HepG2 (cell line): Measurements from ENCODE around the gene LLGL2. TPM values are rescaled to one million over a fixed set of nuclear protein-coding genes. Genes with fewer than 3 reads are reported as not detected.

Experiments
- ATF7-NPFF ChIP-seq: sonication (generic); formaldehyde crosslinking; IDR thresholded peaks from 2 replicates; pipeline ENCODE4 v1.8.1; 2023; ENCODE audit warnings: mild to moderate bottlenecking, low read depth, missing genetic modification reagents, moderate library complexity
- ETV5 ChIP-seq: IDR thresholded peaks from 2 replicates; pipeline ENCODE4 v1.6.1; 2018; ENCODE audit warnings: missing biosample characterization, missing genetic modification reagents, inconsistent platforms, borderline replicate concordance
- FOXA1 ChIP-seq, 2 experiments: fragments of 450-650 bp in 1 of 2; sonication (generic) in 1 of 2; formaldehyde crosslinking in 1 of 2; IDR thresholded peaks; 2 replicates each; pipeline versions ENCODE4 v1.4.0 to v1.6.1; 2016 to 2020; ENCODE audit warnings: missing genetic modification reagents in 1 of 2
- GATA4 ChIP-seq: sonication (generic); IDR thresholded peaks from 2 replicates; pipeline ENCODE4 v1.6.1; 2016; ENCODE audit warnings: antibody characterized with exemption, low read depth, borderline replicate concordance
- HDAC2 ChIP-seq: sonication (generic); formaldehyde crosslinking; IDR thresholded peaks from 2 replicates; pipeline ENCODE4 v1.4.0; 2020; ENCODE audit warnings: missing genetic modification reagents
- IRX3 ChIP-seq: sonication (generic); formaldehyde crosslinking; IDR thresholded peaks from 2 replicates; pipeline ENCODE4 v1.8.1; 2023; ENCODE audit warnings: mild to moderate bottlenecking, low read depth, missing genetic modification reagents, borderline replicate concordance
- JARID2 ChIP-seq: sonication (generic); formaldehyde crosslinking; IDR thresholded peaks from 2 replicates; pipeline ENCODE4 v1.8.1; 2023; ENCODE audit warnings: missing genetic modification reagents, inconsistent platforms; ENCODE audit not compliant: insufficient replicate concordance
- NR2C2 ChIP-seq: sonication (generic); formaldehyde crosslinking; IDR thresholded peaks from 2 replicates; pipeline ENCODE4 v1.4.0; 2020; ENCODE audit warnings: missing genetic modification reagents, mild to moderate bottlenecking, moderate library complexity, borderline replicate concordance
- TCF12 ChIP-seq, 2 experiments: fragments of 450-650 bp in 1 of 2; sonication (generic) in 1 of 2; formaldehyde crosslinking in 1 of 2; IDR thresholded peaks; 2 replicates each; pipeline versions ENCODE4 v1.6.1 to v1.8.0; 2017 to 2022; ENCODE audit warnings: antibody characterized with exemption in 1 of 2, mild to moderate bottlenecking in 1 of 2, missing genetic modification reagents in 1 of 2, moderate library complexity in 1 of 2
- ZNF317 ChIP-seq: sonication (generic); formaldehyde crosslinking; IDR thresholded peaks from 2 replicates; pipeline ENCODE4 v1.5.0; 2020; ENCODE audit warnings: mild to moderate bottlenecking, missing genetic modification reagents
- ZNF431 ChIP-seq: sonication (generic); formaldehyde crosslinking; IDR thresholded peaks from 2 replicates; pipeline ENCODE4 v1.9.0; 2022; ENCODE audit warnings: missing genetic modification reagents, low read depth, mild to moderate bottlenecking, borderline replicate concordance
- ZNF552 ChIP-seq: sonication (generic); formaldehyde crosslinking; IDR thresholded peaks from 2 replicates; pipeline ENCODE4 v1.9.0; 2022; ENCODE audit warnings: missing genetic modification reagents, mild to moderate bottlenecking, borderline replicate concordance
- ZNF570 ChIP-seq: sonication (generic); formaldehyde crosslinking; IDR thresholded peaks from 2 replicates; pipeline ENCODE4 v1.4.0; 2020; ENCODE audit warnings: mild to moderate bottlenecking, missing genetic modification reagents, borderline replicate concordance
- ZNF713 ChIP-seq: sonication (generic); formaldehyde crosslinking; IDR thresholded peaks from 2 replicates; pipeline ENCODE4 v1.4.0; 2020; ENCODE audit warnings: mild to moderate bottlenecking, missing genetic modification reagents
- polyA plus RNA-seq, 8 experiments: library from polyadenylated mRNA; depleted of rRNA in 3 of 8; stranded (reverse) in 7 of 8; unstranded in 1 of 8; fragments of >200 nt; fragmentation: Illumina TruSeq in 4 of 8; extraction: Trizol in 4 of 8; gene quantifications; 2 replicates each; pipeline versions ENCODE4 v1.2.1 to v1.2.3, GENCODE V29; 2011 to 2016; ENCODE audit warnings: low read depth in 4 of 8, missing spikeins in 1 of 8, mixed read lengths in 1 of 8; ENCODE audit not compliant: insufficient read depth in 1 of 8
- total RNA-seq, 5 experiments: library from RNA; depleted of rRNA; stranded (reverse); fragments of >200 nt; fragmentation: Illumina TruSeq; extraction: Trizol; gene quantifications; 2 replicates each; pipeline ENCODE4 v1.2.3, GENCODE V29; 2016; ENCODE audit warnings: low read depth in 1 of 5
- TF ChIP-seq, protein P1 (sequence below): sonication (generic); formaldehyde crosslinking; IDR thresholded peaks from 2 replicates; pipeline ENCODE4 v1.8.0; 2023; ENCODE audit warnings: mild to moderate bottlenecking, missing genetic modification reagents
- TF ChIP-seq, protein P2 (sequence below): sonication (generic); formaldehyde crosslinking; conservative IDR thresholded peaks from 2 replicates; pipeline ENCODE4 v1.8.0; 2022; ENCODE audit warnings: missing genetic modification reagents
- TF ChIP-seq, protein P3 (sequence below): sonication (generic); formaldehyde crosslinking; IDR thresholded peaks from 2 replicates; pipeline ENCODE4 v1.4.0; 2020; ENCODE audit warnings: missing genetic modification reagents
- TF ChIP-seq, protein P4 (sequence below): sonication (generic); formaldehyde crosslinking; IDR thresholded peaks from 2 replicates; pipeline ENCODE4 v1.5.1; 2020; ENCODE audit warnings: mild to moderate bottlenecking, missing genetic modification reagents, borderline replicate concordance

LLGL2 gene
- total and polyA plus RNA-seq, 2 of the 13 experiments (the other 11 are each of a cell fraction or from before 2014, with no cell fraction given), result 83.0 to 86.7 TPM

DNA sequence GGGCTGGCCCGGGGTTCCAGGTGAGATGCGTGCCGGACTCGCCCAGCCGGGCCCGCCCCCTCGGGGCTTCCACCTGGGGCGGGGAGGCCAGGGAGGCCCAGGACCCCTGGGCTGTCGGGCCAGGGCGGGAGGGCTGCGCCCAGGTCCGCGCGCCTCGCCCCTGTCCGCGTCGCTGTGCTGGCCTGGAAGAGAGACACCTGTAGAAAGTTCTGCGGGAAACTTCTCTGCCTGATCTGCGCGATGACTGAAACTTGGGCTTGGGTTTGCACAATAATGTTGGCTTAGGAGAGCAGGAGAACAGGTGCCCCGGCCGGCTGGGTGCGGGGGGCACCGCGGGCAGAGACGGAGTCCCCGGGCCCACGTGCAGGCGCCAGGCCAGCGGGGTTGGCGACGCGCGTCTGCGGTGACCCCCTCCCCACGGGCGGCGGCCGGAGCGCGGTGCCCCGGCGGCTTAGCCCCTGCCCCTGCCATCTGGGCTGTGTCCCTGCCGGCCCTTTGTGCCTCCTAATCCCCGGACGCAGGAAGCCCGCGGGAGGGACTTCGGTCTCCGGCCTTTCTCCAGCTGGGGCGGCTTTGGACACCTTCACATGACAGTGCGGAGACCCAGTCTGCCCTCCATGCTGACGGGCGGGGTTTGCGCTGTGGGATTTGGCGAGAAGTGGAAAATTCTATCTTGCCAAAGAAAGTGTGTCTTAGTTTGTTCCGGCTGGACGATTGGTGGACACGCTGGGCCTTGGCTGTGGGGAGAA lies 483 bp downstream of the LLGL2 start (continued):
- no peak for TF ChIP-seq JARID2
- no peak for TF ChIP-seq ZNF552 (CRISPR knock-in tag)
- TF ChIP-seq, protein P1, sequence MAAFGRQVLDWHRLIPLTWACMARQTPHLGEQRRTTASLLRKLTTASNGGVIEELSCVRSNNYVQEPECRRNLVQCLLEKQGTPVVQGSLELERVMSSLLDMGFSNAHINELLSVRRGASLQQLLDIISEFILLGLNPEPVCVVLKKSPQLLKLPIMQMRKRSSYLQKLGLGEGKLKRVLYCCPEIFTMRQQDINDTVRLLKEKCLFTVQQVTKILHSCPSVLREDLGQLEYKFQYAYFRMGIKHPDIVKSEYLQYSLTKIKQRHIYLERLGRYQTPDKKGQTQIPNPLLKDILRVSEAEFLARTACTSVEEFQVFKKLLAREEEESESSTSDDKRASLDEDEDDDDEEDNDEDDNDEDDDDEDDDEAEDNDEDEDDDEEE (CRISPR knock-in tag), result 0 out of 2 replicates have a peak, but pooled peaks have one; percentile 58
- TF ChIP-seq, protein P2, sequence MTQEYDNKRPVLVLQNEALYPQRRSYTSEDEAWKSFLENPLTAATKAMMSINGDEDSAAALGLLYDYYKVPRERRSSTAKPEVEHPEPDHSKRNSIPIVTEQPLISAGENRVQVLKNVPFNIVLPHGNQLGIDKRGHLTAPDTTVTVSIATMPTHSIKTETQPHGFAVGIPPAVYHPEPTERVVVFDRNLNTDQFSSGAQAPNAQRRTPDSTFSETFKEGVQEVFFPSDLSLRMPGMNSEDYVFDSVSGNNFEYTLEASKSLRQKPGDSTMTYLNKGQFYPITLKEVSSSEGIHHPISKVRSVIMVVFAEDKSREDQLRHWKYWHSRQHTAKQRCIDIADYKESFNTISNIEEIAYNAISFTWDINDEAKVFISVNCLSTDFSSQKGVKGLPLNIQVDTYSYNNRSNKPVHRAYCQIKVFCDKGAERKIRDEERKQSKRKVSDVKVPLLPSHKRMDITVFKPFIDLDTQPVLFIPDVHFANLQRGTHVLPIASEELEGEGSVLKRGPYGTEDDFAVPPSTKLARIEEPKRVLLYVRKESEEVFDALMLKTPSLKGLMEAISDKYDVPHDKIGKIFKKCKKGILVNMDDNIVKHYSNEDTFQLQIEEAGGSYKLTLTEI, result no peak
- peak; percentile 57 for TF ChIP-seq IRX3
- no peak for TF ChIP-seq ZNF570
- TF ChIP-seq HDAC2 (CRISPR knock-in tag), result 0 out of 2 replicates have a peak, but pooled peaks have one; percentile 12
- peak; percentile 57; the same call in 1 of the 2 replicates for TF ChIP-seq ETV5 (CRISPR knock-in tag)
- TF ChIP-seq ZNF431 (CRISPR knock-in tag), result peak; percentile 34; the same call in 1 of the 2 replicates
- TF ChIP-seq ZNF713 (CRISPR knock-in tag), result no peak
- TF ChIP-seq ZNF317, result no peak
- TF ChIP-seq, protein P3, sequence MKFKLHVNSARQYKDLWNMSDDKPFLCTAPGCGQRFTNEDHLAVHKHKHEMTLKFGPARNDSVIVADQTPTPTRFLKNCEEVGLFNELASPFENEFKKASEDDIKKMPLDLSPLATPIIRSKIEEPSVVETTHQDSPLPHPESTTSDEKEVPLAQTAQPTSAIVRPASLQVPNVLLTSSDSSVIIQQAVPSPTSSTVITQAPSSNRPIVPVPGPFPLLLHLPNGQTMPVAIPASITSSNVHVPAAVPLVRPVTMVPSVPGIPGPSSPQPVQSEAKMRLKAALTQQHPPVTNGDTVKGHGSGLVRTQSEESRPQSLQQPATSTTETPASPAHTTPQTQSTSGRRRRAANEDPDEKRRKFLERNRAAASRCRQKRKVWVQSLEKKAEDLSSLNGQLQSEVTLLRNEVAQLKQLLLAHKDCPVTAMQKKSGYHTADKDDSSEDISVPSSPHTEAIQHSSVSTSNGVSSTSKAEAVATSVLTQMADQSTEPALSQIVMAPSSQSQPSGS (CRISPR knock-in tag), result no peak
- 0 out of 2 replicates have a peak, but pooled peaks have one; percentile 13 for TF ChIP-seq NR2C2
- TF ChIP-seq, protein P4, sequence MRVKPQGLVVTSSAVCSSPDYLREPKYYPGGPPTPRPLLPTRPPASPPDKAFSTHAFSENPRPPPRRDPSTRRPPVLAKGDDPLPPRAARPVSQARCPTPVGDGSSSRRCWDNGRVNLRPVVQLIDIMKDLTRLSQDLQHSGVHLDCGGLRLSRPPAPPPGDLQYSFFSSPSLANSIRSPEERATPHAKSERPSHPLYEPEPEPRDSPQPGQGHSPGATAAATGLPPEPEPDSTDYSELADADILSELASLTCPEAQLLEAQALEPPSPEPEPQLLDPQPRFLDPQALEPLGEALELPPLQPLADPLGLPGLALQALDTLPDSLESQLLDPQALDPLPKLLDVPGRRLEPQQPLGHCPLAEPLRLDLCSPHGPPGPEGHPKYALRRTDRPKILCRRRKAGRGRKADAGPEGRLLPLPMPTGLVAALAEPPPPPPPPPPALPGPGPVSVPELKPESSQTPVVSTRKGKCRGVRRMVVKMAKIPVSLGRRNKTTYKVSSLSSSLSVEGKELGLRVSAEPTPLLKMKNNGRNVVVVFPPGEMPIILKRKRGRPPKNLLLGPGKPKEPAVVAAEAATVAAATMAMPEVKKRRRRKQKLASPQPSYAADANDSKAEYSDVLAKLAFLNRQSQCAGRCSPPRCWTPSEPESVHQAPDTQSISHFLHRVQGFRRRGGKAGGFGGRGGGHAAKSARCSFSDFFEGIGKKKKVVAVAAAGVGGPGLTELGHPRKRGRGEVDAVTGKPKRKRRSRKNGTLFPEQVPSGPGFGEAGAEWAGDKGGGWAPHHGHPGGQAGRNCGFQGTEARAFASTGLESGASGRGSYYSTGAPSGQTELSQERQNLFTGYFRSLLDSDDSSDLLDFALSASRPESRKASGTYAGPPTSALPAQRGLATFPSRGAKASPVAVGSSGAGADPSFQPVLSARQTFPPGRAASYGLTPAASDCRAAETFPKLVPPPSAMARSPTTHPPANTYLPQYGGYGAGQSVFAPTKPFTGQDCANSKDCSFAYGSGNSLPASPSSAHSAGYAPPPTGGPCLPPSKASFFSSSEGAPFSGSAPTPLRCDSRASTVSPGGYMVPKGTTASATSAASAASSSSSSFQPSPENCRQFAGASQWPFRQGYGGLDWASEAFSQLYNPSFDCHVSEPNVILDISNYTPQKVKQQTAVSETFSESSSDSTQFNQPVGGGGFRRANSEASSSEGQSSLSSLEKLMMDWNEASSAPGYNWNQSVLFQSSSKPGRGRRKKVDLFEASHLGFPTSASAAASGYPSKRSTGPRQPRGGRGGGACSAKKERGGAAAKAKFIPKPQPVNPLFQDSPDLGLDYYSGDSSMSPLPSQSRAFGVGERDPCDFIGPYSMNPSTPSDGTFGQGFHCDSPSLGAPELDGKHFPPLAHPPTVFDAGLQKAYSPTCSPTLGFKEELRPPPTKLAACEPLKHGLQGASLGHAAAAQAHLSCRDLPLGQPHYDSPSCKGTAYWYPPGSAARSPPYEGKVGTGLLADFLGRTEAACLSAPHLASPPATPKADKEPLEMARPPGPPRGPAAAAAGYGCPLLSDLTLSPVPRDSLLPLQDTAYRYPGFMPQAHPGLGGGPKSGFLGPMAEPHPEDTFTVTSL (CRISPR knock-in tag), result no peak
- TF ChIP-seq GATA4, result no peak
- TF ChIP-seq TCF12 (IDR thresholded peaks at IDR 0.05), result no peak
- peak; percentile 58; the same call in 1 of the 2 replicates for TF ChIP-seq TCF12 (CRISPR knock-in tag; IDR thresholded peaks at IDR 0.05)
- TF ChIP-seq ATF7-NPFF (CRISPR knock-in tag), result peak; percentile 70
- no peak for TF ChIP-seq FOXA1 (IDR thresholded peaks at IDR 0.05)
- no peak for TF ChIP-seq FOXA1 (CRISPR knock-in tag; IDR thresholded peaks at IDR 0.05)
